ENCODE results near the gene DHRS13.

Gene DHRS13

GRCh38 chr17:28920201-28920600, 17.3 kb upstream of the DHRS13 start:
- TF ChIP-seq CTCF (IDR thresholded peaks at IDR 0.05; ENCODE audit: low read length, missing control alignments) = no peak
- no peak overlapping the region for H3K4me3 ChIP-seq (replicated peaks; ENCODE audit: low read depth, low read length)
- no peak for DNase-seq (ENCODE audit: low read depth)

- DNase-seq (ENCODE audit: low read depth) = no peak
- no peak for TF ChIP-seq CTCF (IDR thresholded peaks at IDR 0.05; ENCODE audit: low read length, missing control alignments)
- no peak overlapping the region for H3K4me3 ChIP-seq (replicated peaks; ENCODE audit: low read depth, low read length)
Observed at GRCh38 chr17:28918295-28918694, 15.4 kb upstream of the DHRS13 start.

- DNase-seq (ENCODE audit: low read depth) = no peak
- no peak overlapping the region for H3K4me3 ChIP-seq (replicated peaks; ENCODE audit: low read depth, low read length)
- no peak for TF ChIP-seq CTCF (IDR thresholded peaks at IDR 0.05; ENCODE audit: low read length, missing control alignments)
Observed at GRCh38 chr17:28917465-28917864, 14.6 kb upstream of the DHRS13 start.

- TF ChIP-seq CTCF (IDR thresholded peaks at IDR 0.05; ENCODE audit: low read length, missing control alignments) = no peak
- no peak for DNase-seq (ENCODE audit: low read depth)
- no peak overlapping the region for H3K4me3 ChIP-seq (replicated peaks; ENCODE audit: low read depth, low read length)
Observed at GRCh38 chr17:28917029-28917428, 14.2 kb upstream of the DHRS13 start.

- TF ChIP-seq CTCF (IDR thresholded peaks at IDR 0.05; ENCODE audit: low read length, missing control alignments) = peak; percentile 62
- DNase-seq (ENCODE audit: low read depth) = peak; percentile 64
- no peak overlapping the region for H3K4me3 ChIP-seq (replicated peaks; ENCODE audit: low read depth, low read length)
Observed at GRCh38 chr17:28916302-28916934, 13.5 kb upstream of the DHRS13 start.

GRCh38 chr17:28912938-28913333, 10.1 kb upstream of the DHRS13 start:
- H3K4me3 ChIP-seq (replicated peaks; ENCODE audit: low read depth, low read length) = no peak overlapping the region
- TF ChIP-seq CTCF (IDR thresholded peaks at IDR 0.05; ENCODE audit: low read length, missing control alignments) = no peak
- DNase-seq (ENCODE audit: low read depth) = no peak

GRCh38 chr17:28912281-28912937, 9.5 kb upstream of the DHRS13 start:
- peak; percentile 32 for TF ChIP-seq CTCF (IDR thresholded peaks at IDR 0.05; ENCODE audit: low read length, missing control alignments)
- DNase-seq (ENCODE audit: low read depth) = no peak
- no peak overlapping the region for H3K4me3 ChIP-seq (replicated peaks; ENCODE audit: low read depth, low read length)

All from fibroblast of pulmonary artery (primary cell).